Measurements from ENCODE around the gene CFTR.

DNA sequence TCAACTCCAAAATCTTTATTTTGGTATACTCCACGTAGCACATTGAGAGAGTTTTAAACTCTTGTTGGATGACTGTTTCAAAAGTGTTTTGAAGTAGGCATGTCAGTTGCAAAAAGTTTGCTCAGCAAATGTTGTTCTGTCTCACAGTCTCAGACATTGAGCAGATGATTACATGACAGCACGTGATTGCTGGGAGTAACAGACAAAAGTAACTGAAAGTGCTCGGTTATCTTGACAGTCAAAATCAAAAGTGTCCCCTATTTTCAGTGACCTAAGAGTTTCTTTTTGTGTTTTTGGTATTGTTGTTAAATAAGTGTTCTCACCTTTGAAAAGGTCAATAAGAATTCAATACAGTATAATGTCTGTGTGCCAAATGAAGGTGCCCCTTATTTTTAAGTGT lies 84.3 kb downstream of the CFTR start:
- TF ChIP-seq, protein P1, sequence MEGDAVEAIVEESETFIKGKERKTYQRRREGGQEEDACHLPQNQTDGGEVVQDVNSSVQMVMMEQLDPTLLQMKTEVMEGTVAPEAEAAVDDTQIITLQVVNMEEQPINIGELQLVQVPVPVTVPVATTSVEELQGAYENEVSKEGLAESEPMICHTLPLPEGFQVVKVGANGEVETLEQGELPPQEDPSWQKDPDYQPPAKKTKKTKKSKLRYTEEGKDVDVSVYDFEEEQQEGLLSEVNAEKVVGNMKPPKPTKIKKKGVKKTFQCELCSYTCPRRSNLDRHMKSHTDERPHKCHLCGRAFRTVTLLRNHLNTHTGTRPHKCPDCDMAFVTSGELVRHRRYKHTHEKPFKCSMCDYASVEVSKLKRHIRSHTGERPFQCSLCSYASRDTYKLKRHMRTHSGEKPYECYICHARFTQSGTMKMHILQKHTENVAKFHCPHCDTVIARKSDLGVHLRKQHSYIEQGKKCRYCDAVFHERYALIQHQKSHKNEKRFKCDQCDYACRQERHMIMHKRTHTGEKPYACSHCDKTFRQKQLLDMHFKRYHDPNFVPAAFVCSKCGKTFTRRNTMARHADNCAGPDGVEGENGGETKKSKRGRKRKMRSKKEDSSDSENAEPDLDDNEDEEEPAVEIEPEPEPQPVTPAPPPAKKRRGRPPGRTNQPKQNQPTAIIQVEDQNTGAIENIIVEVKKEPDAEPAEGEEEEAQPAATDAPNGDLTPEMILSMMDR (IDR thresholded peaks at IDR 0.05; ENCODE audit: borderline replicate concordance, extremely low read depth, low read length, poor library complexity, severe bottlenecking), result no peak
- TF ChIP-seq EZH2 (IDR thresholded peaks at IDR 0.05; ENCODE audit: borderline replicate concordance, low read depth, low read length, severe bottlenecking), result no peak

All from DND-41 (cell line).